Breast epithelium (tissue), 3 donors: ENCODE results near the gene SLC1A3.

ENCODE experiments used
- POLR2A ChIP-seq: fragments of 450-650 bp; IDR thresholded peaks from one replicate; pipeline ENCODE4 v1.6.1; 2016; ENCODE audit warnings: antibody characterized with exemption, mild to moderate bottlenecking, moderate library complexity
- TF ChIP-seq, protein P1 (sequence below), 3 donors: fragments of 450-650 bp; IDR thresholded peaks; one replicate each; pipeline ENCODE4 v1.5.1; 2016 to 2017; ENCODE audit warnings: antibody characterized with exemption in 3 of 3, mild to moderate bottlenecking in 3 of 3, moderate library complexity in 3 of 3

DNA sequence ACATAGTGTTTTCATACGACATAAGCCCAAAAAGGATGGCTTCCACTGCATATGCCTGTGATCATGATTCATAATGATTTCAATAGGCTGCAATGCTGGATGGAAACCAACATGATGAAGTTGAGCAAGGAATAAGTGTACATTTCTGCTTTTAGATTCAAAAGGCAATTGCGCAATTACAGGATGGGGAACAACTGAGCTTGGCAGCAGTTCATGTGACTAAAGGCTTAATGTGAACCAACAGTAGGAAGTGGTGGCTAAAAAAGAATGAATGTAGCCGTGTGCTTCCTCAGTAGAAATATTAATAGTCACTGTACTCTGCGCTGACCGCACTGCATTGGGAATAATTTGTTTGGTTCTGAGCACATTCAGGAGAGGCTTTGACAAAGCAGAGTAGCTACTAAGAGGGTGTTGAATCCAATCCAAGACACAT is 51.2 kb downstream of the SLC1A3 start:
- TF ChIP-seq, protein P1, sequence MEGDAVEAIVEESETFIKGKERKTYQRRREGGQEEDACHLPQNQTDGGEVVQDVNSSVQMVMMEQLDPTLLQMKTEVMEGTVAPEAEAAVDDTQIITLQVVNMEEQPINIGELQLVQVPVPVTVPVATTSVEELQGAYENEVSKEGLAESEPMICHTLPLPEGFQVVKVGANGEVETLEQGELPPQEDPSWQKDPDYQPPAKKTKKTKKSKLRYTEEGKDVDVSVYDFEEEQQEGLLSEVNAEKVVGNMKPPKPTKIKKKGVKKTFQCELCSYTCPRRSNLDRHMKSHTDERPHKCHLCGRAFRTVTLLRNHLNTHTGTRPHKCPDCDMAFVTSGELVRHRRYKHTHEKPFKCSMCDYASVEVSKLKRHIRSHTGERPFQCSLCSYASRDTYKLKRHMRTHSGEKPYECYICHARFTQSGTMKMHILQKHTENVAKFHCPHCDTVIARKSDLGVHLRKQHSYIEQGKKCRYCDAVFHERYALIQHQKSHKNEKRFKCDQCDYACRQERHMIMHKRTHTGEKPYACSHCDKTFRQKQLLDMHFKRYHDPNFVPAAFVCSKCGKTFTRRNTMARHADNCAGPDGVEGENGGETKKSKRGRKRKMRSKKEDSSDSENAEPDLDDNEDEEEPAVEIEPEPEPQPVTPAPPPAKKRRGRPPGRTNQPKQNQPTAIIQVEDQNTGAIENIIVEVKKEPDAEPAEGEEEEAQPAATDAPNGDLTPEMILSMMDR (IDR thresholded peaks at IDR 0.05): no peak
- TF ChIP-seq POLR2A: no peak
